GM12892 (cell line): ENCODE measurements around the gene KCNH8.

Experiments used
- POLR2A ChIP-seq: IDR thresholded peaks from 2 replicates; pipeline ENCODE4 v1.6.1; 2011; ENCODE audit warnings: low read depth, low read length, control low read depth
- POLR2AphosphoS5 ChIP-seq: IDR thresholded peaks from 2 replicates; pipeline ENCODE4 v1.6.1; 2011; ENCODE audit warnings: low read depth, low read length, control low read depth
- TAF1 ChIP-seq: IDR thresholded peaks from 2 replicates; pipeline ENCODE4 v1.6.1; 2011; ENCODE audit warnings: low read depth, mild to moderate bottlenecking, control low read depth, low read length, borderline replicate concordance

GRCh38 chr3:19256313-19256712, 108.0 kb downstream of the KCNH8 start:
- TF ChIP-seq TAF1 = no peak
- TF ChIP-seq POLR2A = no peak
- no peak for TF ChIP-seq POLR2AphosphoS5
